ENCODE data around the gene LCN10. TPM values are rescaled to one million over a fixed set of nuclear protein-coding genes. Genes with fewer than 3 reads are reported as not detected.
"Not testable (repeated sequence)": the region's sequence is repeated elsewhere in the genome, so short reads cannot be mapped to it uniquely, and the experiment has no call there.

Gene LCN10
- total RNA-seq, 1 donor from 2014 or later, result not detected

DNA sequence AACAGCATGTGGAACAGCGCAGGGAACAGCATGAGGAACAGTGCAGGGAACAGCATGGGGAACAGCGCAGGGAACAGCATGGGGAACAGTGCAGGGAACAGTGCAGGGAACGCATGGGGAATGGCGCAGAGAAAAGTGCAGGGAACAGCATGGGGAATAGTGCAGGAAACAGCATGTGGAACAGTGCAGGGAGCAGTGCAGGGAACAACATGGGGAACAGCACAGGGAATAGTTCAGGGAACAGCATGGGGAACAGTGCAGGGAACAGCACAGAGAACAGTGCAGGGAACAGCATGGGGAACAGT, 13.3 kb upstream of the LCN10 start:
- no peak for DNase-seq (ENCODE audit: extremely low spot score, unreplicated experiment)
- Mint-ChIP-seq H3K4me1 (ENCODE audit: unreplicated experiment) (no peaks in the 10 kb centered on the region), H3K27me3 (ENCODE audit: unreplicated experiment) (peaks cover 16% of the 10 kb centered on the region), H3K4me3 (ENCODE audit: unreplicated experiment) (no peak overlapping the region), H3K27ac (ENCODE audit: unreplicated experiment) (no peak overlapping the region), H3K9me3 (ENCODE audit: unreplicated experiment) (peaks cover 12% of the 10 kb centered on the region), H3K36me3 (ENCODE audit: unreplicated experiment) (no peaks in the 10 kb centered on the region)
- TF ChIP-seq, protein P1, sequence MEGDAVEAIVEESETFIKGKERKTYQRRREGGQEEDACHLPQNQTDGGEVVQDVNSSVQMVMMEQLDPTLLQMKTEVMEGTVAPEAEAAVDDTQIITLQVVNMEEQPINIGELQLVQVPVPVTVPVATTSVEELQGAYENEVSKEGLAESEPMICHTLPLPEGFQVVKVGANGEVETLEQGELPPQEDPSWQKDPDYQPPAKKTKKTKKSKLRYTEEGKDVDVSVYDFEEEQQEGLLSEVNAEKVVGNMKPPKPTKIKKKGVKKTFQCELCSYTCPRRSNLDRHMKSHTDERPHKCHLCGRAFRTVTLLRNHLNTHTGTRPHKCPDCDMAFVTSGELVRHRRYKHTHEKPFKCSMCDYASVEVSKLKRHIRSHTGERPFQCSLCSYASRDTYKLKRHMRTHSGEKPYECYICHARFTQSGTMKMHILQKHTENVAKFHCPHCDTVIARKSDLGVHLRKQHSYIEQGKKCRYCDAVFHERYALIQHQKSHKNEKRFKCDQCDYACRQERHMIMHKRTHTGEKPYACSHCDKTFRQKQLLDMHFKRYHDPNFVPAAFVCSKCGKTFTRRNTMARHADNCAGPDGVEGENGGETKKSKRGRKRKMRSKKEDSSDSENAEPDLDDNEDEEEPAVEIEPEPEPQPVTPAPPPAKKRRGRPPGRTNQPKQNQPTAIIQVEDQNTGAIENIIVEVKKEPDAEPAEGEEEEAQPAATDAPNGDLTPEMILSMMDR (IDR thresholded peaks at IDR 0.05), result no peak

DNA sequence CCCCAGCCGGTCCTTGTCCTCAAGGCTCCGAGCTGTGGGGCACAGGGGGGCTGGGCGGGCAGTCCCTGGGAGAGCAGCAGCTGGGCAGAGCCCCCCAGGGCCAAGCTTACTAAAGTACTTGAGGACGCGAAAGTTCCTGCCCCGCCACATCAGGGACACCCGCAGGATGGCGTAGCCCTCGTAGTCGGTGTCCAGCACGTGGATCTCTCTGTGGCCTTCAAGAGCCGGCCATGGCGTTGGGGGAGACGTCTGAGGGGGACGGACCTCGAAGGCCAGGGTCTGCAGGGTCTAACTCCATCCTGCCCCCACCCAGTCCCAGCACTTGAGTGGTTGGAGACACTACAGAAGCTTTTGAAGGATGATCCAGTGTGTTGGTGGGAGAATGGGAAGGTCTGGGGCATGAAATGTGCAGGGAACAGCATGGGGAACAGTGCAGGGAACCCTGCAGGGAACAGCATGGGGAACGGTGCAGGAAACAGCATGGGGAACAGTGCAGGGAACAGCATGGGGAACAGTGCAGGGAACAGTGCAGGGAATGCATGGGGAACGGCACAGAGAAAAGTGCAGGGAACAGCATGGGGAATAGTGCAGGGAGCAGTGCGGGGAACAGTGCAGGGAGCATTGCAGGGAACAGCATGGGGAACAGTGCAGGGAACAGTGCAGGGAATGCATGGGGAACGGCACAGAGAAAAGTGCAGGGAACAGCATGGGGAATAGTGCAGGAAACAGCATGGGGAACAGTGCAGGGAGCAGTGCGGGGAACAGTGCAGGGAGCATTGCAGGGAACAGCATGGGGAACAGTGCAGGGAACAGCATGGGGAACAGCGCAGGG, 12.8 kb upstream of the LCN10 start:
- H3K9me3 Mint-ChIP-seq (ENCODE audit: unreplicated experiment), result peaks cover 12% of the 10 kb centered on the region
- H3K36me3 Mint-ChIP-seq (ENCODE audit: unreplicated experiment); H3K27ac Mint-ChIP-seq (ENCODE audit: unreplicated experiment); H3K4me1 Mint-ChIP-seq (ENCODE audit: unreplicated experiment); H3K4me3 Mint-ChIP-seq (ENCODE audit: unreplicated experiment); DNase-seq (ENCODE audit: extremely low spot score, unreplicated experiment): not testable (repeated sequence)
- H3K27me3 Mint-ChIP-seq (ENCODE audit: unreplicated experiment), result peaks cover 19% of the 10 kb centered on the region

DNA sequence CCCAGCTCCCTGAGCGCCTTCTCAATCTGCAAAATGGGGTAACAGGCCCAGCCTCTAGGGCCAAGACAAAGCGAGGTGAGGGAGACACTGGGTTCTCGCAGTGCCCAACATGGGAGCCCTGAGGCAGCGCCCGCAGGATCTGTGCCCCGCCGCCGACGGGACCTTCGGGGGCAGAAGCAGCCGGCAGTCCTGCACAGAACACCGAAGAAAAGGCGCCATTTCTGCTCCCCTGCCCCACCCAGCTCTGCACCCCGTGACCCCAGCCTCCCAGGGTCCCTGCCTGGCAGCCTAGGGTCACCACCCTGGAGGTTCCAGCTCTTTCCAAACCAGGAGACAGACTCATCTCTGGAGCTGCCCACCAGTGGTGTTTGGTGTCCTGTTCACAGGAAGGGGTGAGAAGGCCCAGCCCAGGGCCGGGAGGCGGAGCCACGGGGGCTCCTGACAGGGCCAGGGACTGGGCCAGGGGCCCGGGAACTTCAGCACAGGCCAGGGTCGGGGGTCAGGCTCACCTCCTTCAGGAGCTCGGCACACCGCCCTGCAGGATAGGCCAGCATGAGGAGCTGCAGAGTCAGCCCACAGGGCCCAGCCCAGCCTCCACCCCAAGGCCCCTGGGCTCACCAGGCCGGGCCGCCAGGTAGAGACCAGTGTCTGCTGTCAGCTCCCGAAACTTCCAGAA, 12.0 kb upstream of the LCN10 start:
- Mint-ChIP-seq H3K27me3 (ENCODE audit: unreplicated experiment) (peaks cover 20% of the 10 kb centered on the region), H3K4me1 (ENCODE audit: unreplicated experiment) (no peaks in the 10 kb centered on the region), H3K27ac (ENCODE audit: unreplicated experiment) (no peak overlapping the region), H3K9me3 (ENCODE audit: unreplicated experiment) (peaks cover 12% of the 10 kb centered on the region), H3K4me3 (ENCODE audit: unreplicated experiment) (no peak overlapping the region), H3K36me3 (ENCODE audit: unreplicated experiment) (no peaks in the 10 kb centered on the region)
- TF ChIP-seq, protein P1 (IDR thresholded peaks at IDR 0.05), result no peak
- no peak for DNase-seq (ENCODE audit: extremely low spot score, unreplicated experiment)

DNA sequence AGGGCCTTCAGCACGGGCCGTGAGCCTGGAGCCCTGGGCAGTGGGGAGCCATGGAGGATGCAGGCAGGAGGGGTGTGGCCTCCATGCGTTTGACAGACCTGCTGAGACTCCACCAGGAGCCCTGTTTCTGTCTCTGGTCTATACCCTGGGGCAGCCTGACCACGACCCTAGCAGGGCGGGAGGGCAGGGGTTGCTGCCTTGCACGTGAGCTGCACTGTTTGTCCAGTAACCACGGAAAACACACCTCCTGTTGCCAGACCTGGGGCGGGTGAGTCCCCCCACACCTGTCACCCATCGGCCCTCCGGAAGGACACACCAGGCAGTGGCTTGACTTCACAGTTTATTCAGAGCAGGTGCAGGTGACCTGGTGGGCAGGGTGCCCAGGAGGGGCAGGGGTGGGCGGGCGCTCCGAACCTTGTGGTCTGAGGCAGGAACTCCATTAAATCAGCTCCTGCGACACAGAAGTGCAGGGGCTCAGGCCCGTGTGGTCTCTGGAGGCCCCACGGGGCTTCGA, 11.4 kb upstream of the LCN10 start:
- Mint-ChIP-seq H3K36me3 (ENCODE audit: unreplicated experiment) (no peaks in the 10 kb centered on the region), H3K27me3 (ENCODE audit: unreplicated experiment) (peaks cover 20% of the 10 kb centered on the region), H3K4me3 (ENCODE audit: unreplicated experiment) (no peak overlapping the region), H3K4me1 (ENCODE audit: unreplicated experiment) (no peaks in the 10 kb centered on the region), H3K9me3 (ENCODE audit: unreplicated experiment) (peaks cover 12% of the 10 kb centered on the region), H3K27ac (ENCODE audit: unreplicated experiment) (no peak overlapping the region)
- DNase-seq (ENCODE audit: extremely low spot score, unreplicated experiment), result no peak
- TF ChIP-seq, protein P1 (IDR thresholded peaks at IDR 0.05), result no peak

DNA sequence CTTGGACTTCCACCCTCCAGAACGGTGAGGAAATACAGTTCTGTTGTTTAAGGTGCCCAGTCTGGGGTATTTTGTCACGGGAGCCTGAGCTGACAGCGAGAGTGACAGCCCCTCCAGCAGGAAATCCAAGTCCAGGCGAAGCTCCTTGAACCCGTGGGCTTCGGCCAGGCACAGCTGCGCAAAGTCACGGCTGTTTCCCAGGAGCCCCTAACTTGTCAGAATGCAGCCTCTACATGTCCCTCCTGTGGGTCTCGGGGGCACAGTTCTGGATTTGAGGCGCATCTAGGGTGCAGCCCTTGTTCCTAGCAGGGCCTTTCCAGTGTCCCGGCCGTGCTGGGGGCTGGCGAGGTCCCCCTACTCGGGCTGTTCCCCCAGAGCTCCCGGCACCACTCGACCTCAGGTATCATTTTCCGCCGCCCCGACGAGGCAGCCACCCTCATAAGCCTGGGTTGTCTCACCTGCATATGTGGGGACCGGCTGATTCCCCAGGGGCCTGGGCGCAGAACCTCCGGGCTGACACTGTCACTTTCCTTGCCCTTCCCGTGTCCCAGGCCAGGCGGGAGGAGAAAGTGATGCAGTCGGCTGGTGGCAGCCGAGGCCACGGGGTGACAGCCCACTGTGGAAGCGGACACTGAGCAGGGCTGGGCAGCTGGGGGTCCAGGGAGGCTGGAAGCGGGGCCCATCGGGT, 10.8 kb upstream of the LCN10 start:
- H3K36me3 Mint-ChIP-seq (ENCODE audit: unreplicated experiment), result no peaks in the 10 kb centered on the region
- H3K4me1 Mint-ChIP-seq (ENCODE audit: unreplicated experiment), result no peaks in the 10 kb centered on the region
- no peak for DNase-seq (ENCODE audit: extremely low spot score, unreplicated experiment)
- TF ChIP-seq, protein P1 (IDR thresholded peaks at IDR 0.05), result no peak
- H3K4me3 Mint-ChIP-seq (ENCODE audit: unreplicated experiment), result no peak overlapping the region
- no peak overlapping the region for H3K27ac Mint-ChIP-seq (ENCODE audit: unreplicated experiment)
- H3K27me3 Mint-ChIP-seq (ENCODE audit: unreplicated experiment), result peaks cover 20% of the 10 kb centered on the region
- H3K9me3 Mint-ChIP-seq (ENCODE audit: unreplicated experiment), result peaks cover 12% of the 10 kb centered on the region

All from osteocyte (in vitro differentiated cells).